Prostate gland (tissue), 2 donors: ENCODE results near the gene TSG101.

ENCODE experiments used
- POLR2A ChIP-seq: fragments of 450-650 bp; IDR thresholded peaks from one replicate; pipeline ENCODE4 v1.6.1; 2016; ENCODE audit warnings: antibody characterized with exemption, mild to moderate bottlenecking
- POLR2AphosphoS5 ChIP-seq: sonication (generic); formaldehyde crosslinking; IDR thresholded peaks from one replicate; pipeline ENCODE4 v1.6.1; 2017; ENCODE audit warnings: antibody characterized with exemption
- TF ChIP-seq, protein P1 (sequence below), 4 experiments: fragments of 200-600 bp in 2 of 4; fragments of 450-650 bp in 2 of 4; sonication (generic) in 2 of 4; IDR thresholded peaks; 1 replicate in 3 of 4; 2 replicates in 1 of 4; pipeline ENCODE4 v1.5.1; 2016 to 2019; ENCODE audit warnings: antibody characterized with exemption in 4 of 4, mild to moderate bottlenecking in 2 of 4, moderate library complexity in 2 of 4

DNA sequence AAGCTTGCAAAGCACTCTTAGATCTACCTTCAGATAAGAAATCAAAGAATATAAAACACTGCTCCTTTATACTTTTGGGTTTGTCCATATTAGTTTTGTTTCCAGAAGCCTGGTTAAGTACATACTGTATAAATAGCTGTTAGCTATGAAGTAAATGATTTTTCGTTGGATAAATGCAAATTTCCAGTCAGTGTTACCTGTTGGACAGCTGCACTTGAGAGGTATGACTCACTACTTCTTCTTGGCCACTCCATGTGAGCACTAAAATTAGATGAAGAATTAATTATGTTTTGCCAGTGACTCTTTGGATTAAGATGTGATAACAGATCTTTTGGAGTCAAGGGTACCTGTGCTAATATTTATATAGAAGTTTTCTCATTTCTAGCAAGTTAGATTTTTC lies 9.5 kb upstream of the TSG101 start:
- TF ChIP-seq, protein P1, sequence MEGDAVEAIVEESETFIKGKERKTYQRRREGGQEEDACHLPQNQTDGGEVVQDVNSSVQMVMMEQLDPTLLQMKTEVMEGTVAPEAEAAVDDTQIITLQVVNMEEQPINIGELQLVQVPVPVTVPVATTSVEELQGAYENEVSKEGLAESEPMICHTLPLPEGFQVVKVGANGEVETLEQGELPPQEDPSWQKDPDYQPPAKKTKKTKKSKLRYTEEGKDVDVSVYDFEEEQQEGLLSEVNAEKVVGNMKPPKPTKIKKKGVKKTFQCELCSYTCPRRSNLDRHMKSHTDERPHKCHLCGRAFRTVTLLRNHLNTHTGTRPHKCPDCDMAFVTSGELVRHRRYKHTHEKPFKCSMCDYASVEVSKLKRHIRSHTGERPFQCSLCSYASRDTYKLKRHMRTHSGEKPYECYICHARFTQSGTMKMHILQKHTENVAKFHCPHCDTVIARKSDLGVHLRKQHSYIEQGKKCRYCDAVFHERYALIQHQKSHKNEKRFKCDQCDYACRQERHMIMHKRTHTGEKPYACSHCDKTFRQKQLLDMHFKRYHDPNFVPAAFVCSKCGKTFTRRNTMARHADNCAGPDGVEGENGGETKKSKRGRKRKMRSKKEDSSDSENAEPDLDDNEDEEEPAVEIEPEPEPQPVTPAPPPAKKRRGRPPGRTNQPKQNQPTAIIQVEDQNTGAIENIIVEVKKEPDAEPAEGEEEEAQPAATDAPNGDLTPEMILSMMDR (IDR thresholded peaks at IDR 0.05) = no peak
- TF ChIP-seq POLR2A (no peak), POLR2AphosphoS5 (no peak)
